H9 (cell line): ENCODE measurements around the gene COL8A1. TPM values are rescaled to one million over a fixed set of nuclear protein-coding genes. Genes with fewer than 3 reads are reported as not detected.

ENCODE experiments used
- DNase-seq: peaks from one replicate; pipeline ENCODE4 v3.0.0-alpha.2; 2017
- H2AFZ ChIP-seq: one replicate; pipeline ENCODE4 v1.6.1; 2013; ENCODE audit warnings: mild to moderate bottlenecking, low read length, control low read depth, moderate library complexity
- H2AK5ac ChIP-seq: 2 replicates; pipeline ENCODE4 v1.6.1; 2013; ENCODE audit warnings: low read length, control low read depth, mixed read lengths; ENCODE audit not compliant: insufficient read length
- H2BK120ac ChIP-seq: one replicate; pipeline ENCODE4 v1.6.1; 2013; ENCODE audit warnings: low read depth, mild to moderate bottlenecking, low read length, control low read depth, inconsistent platforms; ENCODE audit not compliant: poor library complexity, severe bottlenecking
- H2BK12ac ChIP-seq: 2 replicates; pipeline ENCODE4 v1.6.1; 2013; ENCODE audit warnings: low read length, control low read depth, mixed read lengths, low read depth; ENCODE audit not compliant: insufficient read length
- H2BK15ac ChIP-seq: 2 replicates; pipeline ENCODE4 v1.6.1; 2013; ENCODE audit warnings: low read depth, low read length, control low read depth
- H2BK20ac ChIP-seq: one replicate; pipeline ENCODE4 v1.6.1; 2013; ENCODE audit warnings: low read depth, mild to moderate bottlenecking, low read length, control low read depth, inconsistent platforms; ENCODE audit not compliant: poor library complexity, severe bottlenecking
- H2BK5ac ChIP-seq: 2 replicates; pipeline ENCODE4 v1.6.1; 2013; ENCODE audit warnings: low read length, control low read depth, mixed read lengths; ENCODE audit not compliant: insufficient read length
- H3K14ac ChIP-seq: 2 replicates; pipeline ENCODE4 v1.6.1; 2013; ENCODE audit warnings: low read length, control low read depth; ENCODE audit not compliant: insufficient read depth
- H3K18ac ChIP-seq: 2 replicates; pipeline ENCODE4 v1.6.1; 2013; ENCODE audit warnings: low read depth, mild to moderate bottlenecking, mixed read lengths, low read length, control low read depth; ENCODE audit not compliant: insufficient read length
- H3K23ac ChIP-seq: 2 replicates; pipeline ENCODE4 v1.6.1; 2013; ENCODE audit warnings: low read length, control low read depth, mixed read lengths, low read depth; ENCODE audit not compliant: insufficient read length
- H3K23me2 ChIP-seq: 2 replicates; pipeline ENCODE4 v1.6.1; 2013; ENCODE audit warnings: low read depth, mild to moderate bottlenecking, mixed read lengths, low read length, control low read depth; ENCODE audit not compliant: insufficient read length, poor library complexity, severe bottlenecking
- H3K27ac ChIP-seq: 2 replicates; pipeline ENCODE4 v1.5.1; 2013; ENCODE audit warnings: low read length, control low read depth, mixed read lengths, low read depth; ENCODE audit not compliant: insufficient read length
- H3K27me3 ChIP-seq: 2 replicates; pipeline ENCODE4 v1.6.1; 2013; ENCODE audit warnings: low read length, control low read depth, inconsistent platforms; ENCODE audit not compliant: insufficient read depth
- H3K4ac ChIP-seq: 2 replicates; pipeline ENCODE4 v1.6.1; 2013; ENCODE audit warnings: low read depth, mild to moderate bottlenecking, control low read depth, inconsistent platforms, low read length, moderate library complexity
- H3K4me1 ChIP-seq: 2 replicates; pipeline ENCODE4 v1.6.1; 2013; ENCODE audit warnings: low read length, control low read depth, inconsistent platforms; ENCODE audit not compliant: insufficient read depth
- H3K4me2 ChIP-seq: 2 replicates; pipeline ENCODE4 v1.6.1; 2013; ENCODE audit warnings: low read length, control low read depth, mixed read lengths; ENCODE audit not compliant: insufficient read length, insufficient read depth
- H3K56ac ChIP-seq: 2 replicates; pipeline ENCODE4 v1.6.1; 2013; ENCODE audit warnings: low read depth, mild to moderate bottlenecking, mixed read lengths, low read length, control low read depth; ENCODE audit not compliant: insufficient read length
- H3K79me1 ChIP-seq: 2 replicates; pipeline ENCODE4 v1.6.1; 2013; ENCODE audit warnings: low read depth, mild to moderate bottlenecking, moderate library complexity, low read length, control low read depth, inconsistent platforms; ENCODE audit not compliant: insufficient read depth, poor library complexity, severe bottlenecking
- H3K79me2 ChIP-seq: 2 replicates; pipeline ENCODE4 v1.6.1; 2013; ENCODE audit warnings: low read length, control low read depth, inconsistent platforms; ENCODE audit not compliant: insufficient read depth
- H3K9ac ChIP-seq: 2 replicates; pipeline ENCODE4 v1.6.1; 2013; ENCODE audit warnings: low read length, control low read depth, mixed read lengths; ENCODE audit not compliant: insufficient read length; ENCODE audit errors: extremely low read depth
- H3K9me3 ChIP-seq: one replicate; pipeline ENCODE4 v1.6.1; 2013; ENCODE audit warnings: low read depth, low read length, inconsistent platforms; ENCODE audit not compliant: control insufficient read depth
- H3T11ph ChIP-seq: one replicate; pipeline ENCODE4 v1.6.1; 2013; ENCODE audit warnings: mild to moderate bottlenecking, low read length, control low read depth, inconsistent platforms
- H4K20me1 ChIP-seq: one replicate; pipeline ENCODE4 v1.6.1; 2013; ENCODE audit not compliant: control insufficient read depth, insufficient read length, insufficient read depth
- H4K5ac ChIP-seq: 2 replicates; pipeline ENCODE4 v1.6.1; 2013; ENCODE audit warnings: low read depth, mild to moderate bottlenecking, mixed read lengths, low read length, control low read depth; ENCODE audit not compliant: insufficient read length
- H4K8ac ChIP-seq: replicated peaks from 2 replicates; pipeline ENCODE4 v1.6.1; 2013; ENCODE audit warnings: low read length, control low read depth, mixed read lengths, low read depth; ENCODE audit not compliant: insufficient read length
- H4K91ac ChIP-seq: 2 replicates; pipeline ENCODE4 v1.6.1; 2013; ENCODE audit warnings: low read depth, mild to moderate bottlenecking, moderate library complexity, mixed read lengths, low read length, control low read depth; ENCODE audit not compliant: insufficient read length
- H3K27ac Mint-ChIP-seq, 3 experiments: 2 replicates in 2 of 3; 3 replicates in 1 of 3; pipeline ENCODE4 v1.8.0; 2020 to 2021; ENCODE audit warnings: mixed read lengths in 3 of 3, mild to moderate bottlenecking in 1 of 3, moderate library complexity in 1 of 3
- H3K27me3 Mint-ChIP-seq: 2 replicates; pipeline ENCODE4 v1.8.0; 2021; ENCODE audit warnings: low read depth, mild to moderate bottlenecking, moderate library complexity, mixed read lengths
- H3K36me3 Mint-ChIP-seq, 3 experiments: 2 replicates in 2 of 3; 3 replicates in 1 of 3; pipeline ENCODE4 v1.8.0; 2020 to 2021; ENCODE audit warnings: low read depth in 3 of 3, mixed read lengths in 3 of 3; ENCODE audit not compliant: insufficient read depth in 1 of 3
- H3K4me1 Mint-ChIP-seq, 2 experiments: 2 replicates each; pipeline ENCODE4 v1.8.0; 2020; ENCODE audit warnings: mixed read lengths in 2 of 2
- H3K4me3 Mint-ChIP-seq, 2 experiments: 2 replicates in 1 of 2; 3 replicates in 1 of 2; pipeline ENCODE4 v1.8.0; 2020 to 2021; ENCODE audit warnings: mild to moderate bottlenecking in 2 of 2, mixed read lengths in 2 of 2, moderate library complexity in 1 of 2
- H3K9me3 Mint-ChIP-seq, 2 experiments: 2 replicates in 1 of 2; 3 replicates in 1 of 2; pipeline ENCODE4 v1.8.0; 2020; ENCODE audit warnings: mild to moderate bottlenecking in 2 of 2, mixed read lengths in 2 of 2, moderate library complexity in 1 of 2
- CTCF ChIP-seq: fragments of 200-600 bp; sonication (generic); conservative IDR thresholded peaks from 3 replicates; pipeline ENCODE4 v1.8.0; 2021; ENCODE audit warnings: antibody characterized with exemption, mild to moderate bottlenecking
- WGBS: extraction: QIAGEN DNeasy Blood & Tissue Kit; methylation state at CpG from one replicate; pipeline ENCODE4 v1.1.7; 2013; ENCODE audit warnings: missing lambda C conversion rate, low lambda C conversion rate, mixed read lengths; ENCODE audit not compliant: insufficient read length; ENCODE audit errors: extremely low coverage; 5-methylcytosine and 5-hydroxymethylcytosine counted together
- total RNA-seq: library from RNA; stranded (reverse); gene quantifications from 2 replicates; pipeline ENCODE4 v1.2.1, GENCODE V29; 2021

Gene COL8A1
- total RNA-seq, 1 experiment from 2014 or later, result 0.17 TPM

DNA sequence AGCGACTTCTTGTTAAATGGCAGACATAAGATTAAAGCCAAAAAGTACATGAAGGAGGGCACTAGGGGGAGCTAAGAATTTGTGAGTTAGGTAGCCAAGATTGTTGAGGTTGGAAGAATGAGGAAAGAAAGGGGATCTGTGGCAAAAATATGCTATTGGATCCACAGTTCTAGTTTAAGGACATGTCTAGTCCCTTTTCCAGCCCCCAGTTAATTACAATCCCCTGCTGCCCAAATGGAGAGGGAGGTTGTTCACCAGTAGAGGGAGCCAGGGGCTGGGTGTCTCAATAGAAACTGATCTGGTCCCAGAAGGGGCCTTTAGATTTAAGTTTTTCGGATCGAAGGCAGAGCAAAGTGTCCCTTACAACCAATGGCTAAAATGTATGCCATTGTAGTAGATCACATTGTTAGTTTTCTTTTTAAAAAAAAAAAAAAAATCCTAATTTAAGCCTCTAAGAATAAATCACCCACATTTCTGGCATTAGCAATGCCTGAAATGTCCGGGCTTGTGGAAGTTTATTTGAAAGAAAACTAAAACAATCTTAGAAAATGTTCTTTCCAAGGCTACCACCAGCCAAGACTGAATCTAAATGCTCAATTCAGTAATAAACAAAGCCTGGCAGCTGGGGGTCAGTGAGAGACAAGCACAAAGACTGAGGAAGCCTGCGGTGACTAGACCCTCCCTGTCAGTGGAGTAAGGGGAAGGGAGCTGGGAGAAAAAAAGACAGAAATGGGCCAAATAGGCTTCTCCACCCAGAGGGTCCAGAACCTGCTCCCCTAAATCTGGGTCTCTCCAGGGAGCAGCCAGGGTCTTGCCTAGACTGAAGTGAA lies 7.1 kb downstream of the COL8A1 start:
- H3K4me1 ChIP-seq, result no peaks in the 10 kb centered on the region; the same call in 1 of the 2 replicates
- H2BK15ac ChIP-seq, result no peak overlapping the region
- no peaks in the 10 kb centered on the region for H3K36me3 Mint-ChIP-seq
- peaks cover 7% of the 10 kb centered on the region for H3K27me3 Mint-ChIP-seq
- H2BK5ac ChIP-seq, result no peak overlapping the region
- no CpG with 5 or more reads among the region's 5 CpGs for WGBS
- H2BK20ac ChIP-seq, result no peak overlapping the region
- H3T11ph ChIP-seq, result no peak overlapping the region
- H2AK5ac ChIP-seq, result no peak overlapping the region
- no peak overlapping the region for H4K5ac ChIP-seq
- no peak overlapping the region for H2BK120ac ChIP-seq
- H3K18ac ChIP-seq, result no peak overlapping the region
- H3K14ac ChIP-seq, result no peak overlapping the region
- no peak overlapping the region for H4K8ac ChIP-seq
- H3K27me3 ChIP-seq, result no peaks in the 10 kb centered on the region
- peaks cover 16 to 22% of the 10 kb centered on the region in 2 experiments for H3K4me1 Mint-ChIP-seq
- H2BK12ac ChIP-seq, result no peak overlapping the region
- no peak overlapping the region for H3K23ac ChIP-seq
- peak; percentile 51 for DNase-seq
- no peak overlapping the region for H3K27ac ChIP-seq
- H3K4ac ChIP-seq, result no peak overlapping the region
- no peaks in the 10 kb centered on the region for H3K23me2 ChIP-seq
- H2AFZ ChIP-seq, result no peak overlapping the region
- H3K9me3 Mint-ChIP-seq, result no peaks in the 10 kb centered on the region
- H3K9me3 ChIP-seq, result no peaks in the 10 kb centered on the region
- no peak overlapping the region for H4K91ac ChIP-seq
- H3K4me3 Mint-ChIP-seq, result no peak overlapping the region
- H3K27ac Mint-ChIP-seq, result no peak overlapping the region
- H3K4me2 ChIP-seq, result no peak overlapping the region
- H3K79me1 ChIP-seq, result no peaks in the 10 kb centered on the region
- TF ChIP-seq CTCF, result peak; percentile 81
- H4K20me1 ChIP-seq, result no peaks in the 10 kb centered on the region
- no peaks in the 10 kb centered on the region for H3K79me2 ChIP-seq
- no peak overlapping the region for H3K56ac ChIP-seq
- H3K9ac ChIP-seq, result no peak overlapping the region
